ENCODE measurements around the gene TTC28.
"Not testable (repeated sequence)": the region's sequence is repeated elsewhere in the genome, so short reads cannot be mapped to it uniquely, and the experiment has no call there.

The TTC28 gene

DNA sequence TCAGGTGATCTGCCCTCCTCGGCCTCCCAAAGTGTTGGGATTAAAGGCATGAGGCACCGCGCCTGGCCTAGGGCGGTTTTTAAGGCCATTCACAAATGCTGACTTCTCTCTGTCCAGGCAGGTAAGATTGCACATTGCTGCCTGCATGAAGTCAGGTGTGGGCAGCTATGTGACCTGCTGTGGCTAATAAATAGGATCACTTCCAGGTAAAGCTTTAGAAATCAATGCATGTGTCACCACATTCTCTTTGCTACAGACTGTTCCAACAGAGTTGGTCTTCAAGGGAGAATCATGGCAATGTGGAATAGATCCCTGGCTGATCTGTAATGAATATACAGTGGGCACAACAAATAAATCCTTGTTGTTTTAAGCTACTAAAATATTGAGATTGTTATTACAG, 500.2 kb downstream of the TTC28 start:
- DNase-seq (ENCODE audit: low read depth in 1 of 2, low spot score in 1 of 2) = no peak
- no peak for TF ChIP-seq JUND (IDR thresholded peaks at IDR 0.05; ENCODE audit: low read depth)
- in situ Hi-C loops (cut with HindIII; ENCODE audit: low pct_unique_long_range_greater_than_20kb, low sequenced_read_pairs) = no loop called here

DNA sequence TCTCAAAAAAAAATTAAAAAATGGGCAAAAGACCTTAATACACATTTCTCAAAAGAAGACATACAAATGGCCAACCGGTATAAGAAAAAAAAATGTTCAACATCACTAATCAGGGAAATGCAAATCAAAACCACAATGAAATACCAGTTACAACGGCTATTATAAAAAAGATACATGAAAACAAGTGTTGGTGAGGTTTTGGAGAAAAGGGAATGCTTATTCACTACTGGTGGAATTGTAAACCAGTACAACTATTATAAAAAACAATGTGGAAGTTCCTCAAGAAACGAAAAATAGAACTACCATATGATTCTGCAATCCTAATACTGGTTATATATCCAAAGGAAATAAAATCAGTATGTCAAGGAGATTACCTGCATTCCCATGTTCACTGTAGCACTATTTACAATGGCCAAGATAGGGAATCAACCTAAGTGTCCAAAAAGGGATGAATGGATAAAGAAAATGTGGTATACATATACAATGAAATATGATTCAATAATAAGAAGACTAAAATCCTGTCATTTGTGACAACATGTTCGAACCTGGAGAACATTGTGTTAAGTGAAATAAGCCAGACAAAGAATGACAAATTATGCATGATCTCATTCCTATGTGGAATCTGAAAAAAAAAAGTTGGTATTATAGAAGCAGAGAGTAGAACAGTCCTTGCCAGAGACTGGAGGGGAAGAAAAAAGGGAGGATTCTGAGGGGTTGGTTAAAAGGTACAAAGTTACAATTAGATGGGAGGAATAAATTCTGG, 503.7 kb downstream of the TTC28 start:
- in situ Hi-C loops (cut with HindIII; ENCODE audit: low pct_unique_long_range_greater_than_20kb, low sequenced_read_pairs) = no loop called here
- DNase-seq (ENCODE audit: low read depth in 1 of 2, low spot score in 1 of 2) = no peak
- no peak for TF ChIP-seq JUND (IDR thresholded peaks at IDR 0.05; ENCODE audit: low read depth)

DNA sequence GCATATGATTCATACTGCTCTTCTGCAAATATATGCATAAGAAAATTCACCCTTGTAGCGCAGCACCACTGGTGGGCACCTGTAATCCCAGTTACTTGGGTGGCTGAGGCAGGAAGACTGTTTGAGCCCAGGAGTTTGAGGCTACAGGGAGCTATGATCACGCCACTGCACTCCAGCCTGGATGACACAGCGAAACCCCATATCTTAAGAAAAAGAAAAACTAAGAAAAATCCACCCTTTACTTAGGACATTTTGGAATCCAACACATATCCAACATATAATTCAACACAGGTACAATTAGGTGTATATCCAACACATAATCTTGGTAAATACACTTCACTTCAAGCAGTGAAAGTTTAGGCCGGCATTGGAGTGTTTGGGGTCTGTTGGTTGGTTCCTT, 505.1 kb downstream of the TTC28 start:
- no peak for DNase-seq (ENCODE audit: low read depth in 1 of 2, low spot score in 1 of 2)
- no peak for TF ChIP-seq JUND (IDR thresholded peaks at IDR 0.05; ENCODE audit: low read depth)
- in situ Hi-C loops (cut with HindIII; ENCODE audit: low pct_unique_long_range_greater_than_20kb, low sequenced_read_pairs) = no loop called here

DNA sequence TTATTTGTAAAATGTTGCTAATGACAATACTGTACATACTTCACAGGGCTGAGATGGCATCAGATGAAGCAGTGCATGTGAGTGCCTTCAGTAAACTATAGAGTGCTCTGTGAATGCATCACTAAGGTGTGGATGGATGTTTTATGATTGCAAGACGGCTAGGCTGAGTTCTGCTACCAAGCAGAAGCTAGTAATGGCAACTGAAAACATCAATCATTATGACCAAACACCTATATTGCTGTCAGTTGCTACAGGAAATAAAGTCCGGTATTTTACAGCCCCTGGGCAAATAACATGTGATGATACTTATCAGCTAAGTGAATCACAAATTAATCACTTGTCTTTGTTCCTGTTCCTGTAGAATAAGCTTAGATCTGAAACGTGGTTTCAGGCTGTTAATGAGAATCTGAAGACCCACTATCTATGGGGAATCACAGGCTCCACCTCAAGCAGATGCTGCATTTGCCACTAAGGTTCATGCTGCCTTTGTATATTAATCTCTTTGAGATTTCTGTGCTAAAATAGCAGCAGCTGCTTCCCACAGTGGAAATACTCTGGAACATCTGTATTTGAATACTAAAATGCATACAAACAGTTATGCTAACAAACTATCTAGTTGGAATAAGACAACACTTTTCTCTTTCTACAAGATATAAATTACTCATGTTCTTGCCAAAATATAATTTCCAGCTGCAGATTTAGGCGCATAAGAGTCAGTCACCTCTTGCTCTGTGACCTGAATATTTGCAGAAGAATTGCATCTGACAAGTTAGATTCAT, 506.6 kb downstream of the TTC28 start:
- DNase-seq (ENCODE audit: low read depth in 1 of 2, low spot score in 1 of 2) = peak in 1 of 2 experiments; percentile 9
- no peak for TF ChIP-seq JUND (IDR thresholded peaks at IDR 0.05; ENCODE audit: low read depth)
- in situ Hi-C loops (cut with HindIII; ENCODE audit: low pct_unique_long_range_greater_than_20kb, low sequenced_read_pairs) = no loop called here

DNA sequence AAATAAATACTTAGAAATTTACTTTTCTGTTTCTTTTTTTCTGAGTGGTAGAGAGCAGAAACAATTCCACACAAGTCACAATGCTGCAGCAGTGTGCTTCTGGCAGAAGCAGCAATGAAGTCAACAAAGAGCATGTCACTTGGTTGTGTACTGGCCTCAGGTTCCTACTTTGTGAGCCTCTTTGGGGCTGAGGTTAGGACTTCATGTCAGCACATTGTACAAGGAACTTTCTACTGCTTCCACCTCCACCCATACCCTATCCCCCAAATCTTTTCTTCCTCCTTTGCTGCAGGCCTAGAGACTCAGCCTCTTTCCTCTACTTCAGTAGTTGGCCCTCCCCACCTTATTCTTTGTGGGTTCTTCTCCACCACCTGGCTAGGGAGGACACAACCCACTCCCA, 507.9 kb downstream of the TTC28 start:
- in situ Hi-C loops (cut with HindIII; ENCODE audit: low pct_unique_long_range_greater_than_20kb, low sequenced_read_pairs) = no loop called here
- no peak for TF ChIP-seq JUND (IDR thresholded peaks at IDR 0.05; ENCODE audit: low read depth)
- DNase-seq (ENCODE audit: low read depth in 1 of 2, low spot score in 1 of 2) = no peak

DNA sequence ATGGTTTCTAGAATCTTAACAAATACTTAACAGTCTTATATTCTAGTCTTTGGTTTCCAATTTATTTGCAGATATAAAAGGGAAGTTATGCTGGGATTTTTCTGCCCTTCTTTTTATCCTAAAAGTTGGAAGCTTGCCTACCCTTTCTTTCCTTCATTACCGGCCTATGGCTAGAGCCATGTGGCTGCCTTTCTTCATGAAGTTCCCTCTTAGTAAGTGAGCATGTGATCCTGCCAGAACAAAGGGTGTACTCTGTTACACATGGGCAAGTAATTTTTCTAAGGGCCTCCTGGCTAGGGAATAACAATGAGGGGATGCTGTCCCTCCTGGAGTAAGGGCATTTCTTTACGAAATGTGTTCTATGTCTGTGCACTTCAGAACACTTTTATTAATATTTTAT, 508.5 kb downstream of the TTC28 start:
- in situ Hi-C loops (cut with HindIII; ENCODE audit: low pct_unique_long_range_greater_than_20kb, low sequenced_read_pairs) = no loop called here
- no peak for TF ChIP-seq JUND (IDR thresholded peaks at IDR 0.05; ENCODE audit: low read depth)
- no peak for DNase-seq (ENCODE audit: low read depth in 1 of 2, low spot score in 1 of 2)

DNA sequence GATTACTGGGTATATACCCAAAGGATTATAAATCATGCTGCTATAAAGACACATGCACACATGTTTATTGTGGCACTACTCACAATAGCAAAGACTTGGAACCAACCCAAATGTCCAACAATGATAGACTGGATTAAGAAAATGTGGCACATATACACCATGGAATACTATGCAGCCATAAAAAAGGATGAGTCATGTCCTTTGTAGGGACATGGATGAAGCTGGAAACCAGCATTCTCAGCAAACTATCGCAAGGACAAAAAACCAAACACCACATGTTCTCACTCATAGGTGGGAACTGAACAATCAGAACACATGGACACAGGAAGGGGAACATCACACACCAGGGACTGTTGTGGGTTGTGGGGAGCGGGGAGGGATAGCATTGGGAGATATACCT, 510.3 kb downstream of the TTC28 start:
- DNase-seq (ENCODE audit: low read depth in 1 of 2, low spot score in 1 of 2); in situ Hi-C loops (cut with HindIII; ENCODE audit: low pct_unique_long_range_greater_than_20kb, low sequenced_read_pairs): not testable (repeated sequence)

DNA sequence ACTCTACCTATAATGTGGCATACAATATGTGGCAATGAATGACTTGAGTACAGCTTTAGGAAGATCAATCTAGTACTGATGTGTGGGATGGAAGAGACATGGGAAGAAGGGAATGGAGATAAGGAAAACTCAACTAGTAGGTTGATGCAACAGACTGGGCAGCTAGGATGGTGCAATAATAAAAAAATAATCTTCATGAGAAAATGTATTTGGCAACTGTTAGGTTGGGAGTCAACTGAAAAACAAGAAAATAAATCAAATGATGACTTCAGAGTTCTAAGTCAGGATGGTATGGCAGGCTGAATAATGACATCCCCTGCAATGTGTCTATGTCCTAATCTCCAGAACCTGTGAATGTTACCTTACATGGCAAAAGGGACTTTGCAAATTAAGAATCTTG, 523.8 kb downstream of the TTC28 start:
- in situ Hi-C loops (cut with HindIII; ENCODE audit: low pct_unique_long_range_greater_than_20kb, low sequenced_read_pairs) = no loop called here
- TF ChIP-seq JUND (IDR thresholded peaks at IDR 0.05; ENCODE audit: low read depth) = no peak
- DNase-seq (ENCODE audit: low read depth in 1 of 2, low spot score in 1 of 2) = no peak

DNA sequence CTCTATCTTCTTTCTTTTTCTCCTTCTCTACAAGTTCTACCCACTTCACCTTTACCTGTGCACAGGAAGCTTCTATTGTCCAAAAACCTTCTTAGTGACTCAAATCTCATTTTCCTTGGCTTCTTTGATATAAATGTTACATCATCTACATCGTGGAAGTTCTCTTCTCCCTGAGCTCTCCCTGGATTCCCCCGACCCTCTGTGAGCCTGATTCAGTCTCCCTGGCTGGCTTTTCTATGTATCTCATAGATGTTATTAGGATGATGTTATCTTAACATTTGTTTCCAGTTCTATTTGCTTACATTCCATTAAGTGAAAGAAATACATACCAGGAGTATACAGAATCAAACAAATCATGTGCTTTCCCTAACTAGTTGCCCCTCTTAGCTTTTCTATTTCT, 524.8 kb downstream of the TTC28 start:
- in situ Hi-C loops (cut with HindIII; ENCODE audit: low pct_unique_long_range_greater_than_20kb, low sequenced_read_pairs) = no loop called here
- no peak for DNase-seq (ENCODE audit: low read depth in 1 of 2, low spot score in 1 of 2)
- TF ChIP-seq JUND (IDR thresholded peaks at IDR 0.05; ENCODE audit: low read depth) = no peak

DNA sequence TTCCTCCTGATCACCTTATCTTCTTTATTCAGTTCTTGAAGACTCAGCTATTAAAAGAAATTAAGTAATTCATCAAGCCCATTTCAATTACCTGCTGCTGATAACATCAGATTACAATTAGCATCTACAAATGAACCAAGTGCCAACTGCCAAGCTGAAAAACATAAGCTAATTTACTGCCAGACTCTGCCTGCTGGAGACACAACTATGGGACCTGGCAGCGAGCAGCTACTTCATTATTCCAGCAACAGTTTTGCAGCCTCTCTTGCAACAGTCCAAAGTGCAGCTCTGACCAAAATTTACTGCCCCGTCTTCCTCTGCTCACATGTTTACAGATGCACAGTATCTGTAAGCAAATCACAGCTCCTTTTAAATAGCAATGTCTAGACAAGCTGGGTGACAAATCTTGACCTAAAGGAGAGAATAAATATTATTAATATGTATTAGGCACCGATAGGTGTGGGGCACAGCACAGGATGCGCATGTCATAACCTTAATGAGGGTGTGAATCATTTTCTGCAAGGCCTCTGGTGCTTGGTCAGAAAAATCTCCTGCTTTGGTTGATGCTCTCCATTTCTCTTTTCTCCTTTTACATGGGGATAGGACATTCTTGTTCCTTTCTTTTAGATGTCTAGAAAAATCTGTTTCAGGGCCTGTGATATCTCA, 528.4 kb downstream of the TTC28 start:
- TF ChIP-seq JUND (IDR thresholded peaks at IDR 0.05; ENCODE audit: low read depth) = no peak
- in situ Hi-C loops (cut with HindIII; ENCODE audit: low pct_unique_long_range_greater_than_20kb, low sequenced_read_pairs) = no loop called here
- no peak for DNase-seq (ENCODE audit: low read depth in 1 of 2, low spot score in 1 of 2)

DNA sequence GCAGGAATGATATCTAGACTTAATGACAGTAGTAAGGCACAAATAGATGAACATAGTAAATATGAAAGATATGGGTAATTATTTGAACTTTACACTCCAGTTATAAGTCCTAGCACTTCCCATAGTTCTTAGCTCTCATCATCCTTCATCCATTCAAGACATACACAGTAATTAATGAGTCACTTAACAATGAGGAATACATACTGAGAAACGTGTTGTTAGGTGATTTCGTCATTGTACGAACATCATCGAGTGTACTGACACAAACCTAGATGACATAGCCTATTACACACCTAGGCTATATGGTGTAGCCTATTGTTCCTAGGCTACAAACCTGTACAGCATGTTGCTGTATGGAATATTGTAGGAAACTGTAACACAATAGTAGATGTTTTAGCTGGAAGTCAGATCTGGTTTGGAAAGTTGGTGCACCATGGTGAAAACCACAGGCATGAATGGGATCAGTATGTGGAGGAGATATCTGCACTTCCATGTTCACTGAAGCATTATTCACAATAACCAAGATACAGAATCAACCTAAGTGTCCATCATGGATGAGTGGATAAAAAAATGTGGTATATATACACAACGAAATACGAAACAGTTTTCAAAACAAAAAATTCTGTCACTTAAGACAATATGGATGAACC, 530.7 kb downstream of the TTC28 start:
- no peak for TF ChIP-seq JUND (IDR thresholded peaks at IDR 0.05; ENCODE audit: low read depth)
- in situ Hi-C loops (cut with HindIII; ENCODE audit: low pct_unique_long_range_greater_than_20kb, low sequenced_read_pairs) = no loop called here
- DNase-seq (ENCODE audit: low read depth in 1 of 2, low spot score in 1 of 2) = no peak

DNA sequence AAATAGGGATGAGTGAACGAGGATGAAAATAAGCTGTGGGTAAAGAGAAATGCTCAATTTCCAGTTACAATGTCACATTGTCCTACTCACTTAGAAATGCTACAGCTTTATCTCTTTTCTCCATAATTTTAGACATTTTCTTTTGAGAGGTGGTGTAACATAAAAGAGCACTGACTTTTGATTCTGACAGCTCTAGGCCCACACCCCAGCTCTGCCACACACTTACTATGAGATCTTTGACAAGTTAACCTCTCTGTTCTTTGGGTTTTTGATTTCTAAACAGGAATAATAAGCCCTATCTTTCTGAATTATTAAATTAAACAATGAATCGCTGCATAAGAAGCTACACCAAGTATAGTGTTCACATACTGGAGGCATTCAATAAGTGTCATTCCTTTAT, 532.2 kb downstream of the TTC28 start:
- no peak for TF ChIP-seq JUND (IDR thresholded peaks at IDR 0.05; ENCODE audit: low read depth)
- in situ Hi-C loops (cut with HindIII; ENCODE audit: low pct_unique_long_range_greater_than_20kb, low sequenced_read_pairs) = no loop called here
- no peak for DNase-seq (ENCODE audit: low read depth in 1 of 2, low spot score in 1 of 2)
